Natural killer cell treated with Interleukin-12 subunit alpha and Interleukin-12 subunit beta and Interleukin-15 and Interleukin-18, amount 100 ng/mL, for 72 hours (primary cell): ENCODE measurements around the gene REV1. TPM values are rescaled to one million over a fixed set of nuclear protein-coding genes. Genes with fewer than 3 reads are reported as not detected.

ENCODE experiments used
- ATAC-seq, 2 donors: fragments of 150-1000 bp; cut with Tn5 transposase in 1 of 2; sonication (Bioruptor Pico), chemical (Tn5 transposase) in 1 of 2; 2 replicates each; pipeline ENCODE4 v1.10.0; 2021
- DNase-seq: peaks from one replicate; pipeline ENCODE4 v3.0.0; 2022; ENCODE audit warnings: low spot score
- H3K27ac Mint-ChIP-seq, 2 donors: 1 replicate in 1 of 2; 2 replicates in 1 of 2; pipeline ENCODE4 v1.8.0; 2022; ENCODE audit warnings: mixed read lengths in 2 of 2, mild to moderate bottlenecking in 1 of 2, moderate library complexity in 1 of 2
- H3K27me3 Mint-ChIP-seq, 2 donors: 1 replicate in 1 of 2; 2 replicates in 1 of 2; pipeline ENCODE4 v1.8.0; 2022; ENCODE audit warnings: mixed read lengths in 2 of 2
- H3K36me3 Mint-ChIP-seq: one replicate; pipeline ENCODE4 v1.8.0; 2022; ENCODE audit warnings: mixed read lengths
- H3K4me1 Mint-ChIP-seq, 2 donors: 1 replicate in 1 of 2; 2 replicates in 1 of 2; pipeline ENCODE4 v1.8.0; 2022; ENCODE audit warnings: low read depth in 2 of 2, mixed read lengths in 2 of 2, mild to moderate bottlenecking in 1 of 2
- H3K4me3 Mint-ChIP-seq: one replicate; pipeline ENCODE4 v1.8.0; 2022; ENCODE audit warnings: mixed read lengths
- H3K9me3 Mint-ChIP-seq: 2 replicates; pipeline ENCODE4 v1.8.0; 2022; ENCODE audit warnings: mixed read lengths
- total RNA-seq, 2 donors: library from RNA; stranded (reverse); gene quantifications; one replicate each; pipeline ENCODE4 v1.2.3, GENCODE V29; 2022

Gene REV1
- total RNA-seq, 2 donors from 2014 or later: 26.7 to 59.5 TPM

GRCh38 chr2:99451686-99452085 is 38.1 kb downstream of the REV1 start:
- ATAC-seq: no peak
- Mint-ChIP-seq H3K27me3 (no peaks in the 10 kb centered on the region), H3K9me3 (no peaks in the 10 kb centered on the region), H3K27ac (no peak overlapping the region), H3K4me3 (no peak overlapping the region), H3K36me3 (peaks cover 22% of the 10 kb centered on the region), H3K4me1 (peaks cover 2 to 5% of the 10 kb centered on the region in 2 donors)
- no peak for DNase-seq

- no peak for DNase-seq
- ATAC-seq: no peak
- Mint-ChIP-seq H3K27ac (no peak overlapping the region), H3K27me3 (no peaks in the 10 kb centered on the region), H3K36me3 (peaks cover 21% of the 10 kb centered on the region), H3K4me1 (peaks cover 4 to 5% of the 10 kb centered on the region in 2 donors), H3K9me3 (no peaks in the 10 kb centered on the region), H3K4me3 (no peak overlapping the region)
Observed at GRCh38 chr2:99451280-99451679, 38.5 kb downstream of the REV1 start.

DNA sequence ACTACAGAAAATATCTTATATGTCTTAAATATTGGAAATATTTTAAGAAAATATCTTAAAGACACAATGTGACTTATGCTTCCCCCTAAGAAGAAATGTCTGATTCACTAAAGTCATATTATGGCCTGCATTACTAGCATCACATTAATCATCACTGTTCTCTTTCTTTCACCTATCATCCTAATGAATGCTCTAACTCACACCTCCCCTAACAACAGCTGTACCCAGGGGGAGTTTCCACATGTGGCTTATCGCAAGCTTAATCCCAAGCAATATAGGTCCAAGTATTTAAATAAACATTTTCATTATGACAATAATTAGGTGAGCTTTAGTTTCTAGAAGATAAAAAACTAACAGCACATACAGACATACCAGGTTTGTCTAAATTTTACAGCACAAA is 39.6 kb downstream of the REV1 start:
- Mint-ChIP-seq H3K27me3 (no peaks in the 10 kb centered on the region), H3K4me1 (peaks cover 5% of the 10 kb centered on the region in 2 donors), H3K36me3 (peaks cover 17% of the 10 kb centered on the region), H3K4me3 (no peak overlapping the region), H3K27ac (no peak overlapping the region), H3K9me3 (no peaks in the 10 kb centered on the region)
- DNase-seq (no peak), ATAC-seq (no peak)

GRCh38 chr2:99448556-99448955 is 41.3 kb downstream of the REV1 start:
- H3K27ac Mint-ChIP-seq: no peak overlapping the region
- H3K4me1 Mint-ChIP-seq: peaks cover 5 to 10% of the 10 kb centered on the region in 2 donors
- no peaks in the 10 kb centered on the region for H3K9me3 Mint-ChIP-seq
- H3K36me3 Mint-ChIP-seq: peaks cover 17% of the 10 kb centered on the region
- DNase-seq (no peak), ATAC-seq (no peak)
- no peaks in the 10 kb centered on the region for H3K27me3 Mint-ChIP-seq
- no peak overlapping the region for H3K4me3 Mint-ChIP-seq

DNA sequence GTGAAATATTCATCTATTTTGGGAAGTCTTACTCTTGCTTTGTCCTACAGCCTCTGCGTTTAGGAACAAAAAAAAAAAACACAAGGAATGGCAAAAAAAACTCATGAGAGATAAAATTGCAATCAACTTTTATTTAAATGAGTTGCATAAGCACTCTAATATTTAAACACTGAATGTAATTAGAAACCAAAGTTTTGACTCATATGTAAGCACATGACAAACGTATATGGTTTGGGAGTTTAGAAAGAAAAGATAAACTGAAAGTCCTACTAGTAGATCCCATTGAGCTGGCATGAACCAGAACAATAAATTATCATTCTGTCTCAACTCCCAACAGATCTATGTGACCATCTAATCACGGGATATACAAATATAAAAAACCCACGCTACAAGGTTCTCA is 44.8 kb downstream of the REV1 start:
- DNase-seq (no peak), ATAC-seq (no peak)
- Mint-ChIP-seq H3K4me3 (no peak overlapping the region), H3K27ac (no peak overlapping the region), H3K27me3 (no peaks in the 10 kb centered on the region), H3K36me3 (peaks cover 8% of the 10 kb centered on the region), H3K4me1 (peaks cover 5 to 10% of the 10 kb centered on the region in 2 donors), H3K9me3 (no peaks in the 10 kb centered on the region)

GRCh38 chr2:99444222-99444621 is 45.6 kb downstream of the REV1 start:
- Mint-ChIP-seq H3K36me3 (peaks cover 8% of the 10 kb centered on the region), H3K27me3 (no peaks in the 10 kb centered on the region), H3K27ac (no peak overlapping the region), H3K9me3 (no peaks in the 10 kb centered on the region), H3K4me1 (peaks cover 5 to 10% of the 10 kb centered on the region in 2 donors), H3K4me3 (no peak overlapping the region)
- DNase-seq (no peak), ATAC-seq (no peak)

DNA sequence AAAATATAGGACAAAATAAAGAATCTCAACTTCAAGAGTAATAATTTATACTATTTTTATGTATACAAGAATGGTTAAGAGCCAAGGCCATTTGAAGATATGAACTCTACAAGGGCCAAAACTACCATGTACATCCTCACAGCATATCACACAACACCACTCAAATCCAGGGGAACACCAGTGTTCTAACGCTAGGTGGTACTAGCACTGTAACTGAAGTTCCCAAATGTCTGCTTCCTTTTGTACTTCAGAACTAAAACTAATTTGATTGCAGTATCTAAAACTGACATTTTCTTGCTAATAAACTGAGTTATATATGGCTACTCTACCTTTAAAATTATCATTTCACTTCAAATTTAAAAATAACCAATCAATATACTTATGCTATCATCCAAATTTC is 47.0 kb downstream of the REV1 start:
- Mint-ChIP-seq H3K4me1 (peaks cover 0 to 10% of the 10 kb centered on the region in 2 donors), H3K27ac (no peak overlapping the region), H3K9me3 (no peaks in the 10 kb centered on the region), H3K4me3 (no peak overlapping the region), H3K36me3 (no peaks in the 10 kb centered on the region), H3K27me3 (no peaks in the 10 kb centered on the region)
- no peak for DNase-seq
- ATAC-seq: no peak

DNA sequence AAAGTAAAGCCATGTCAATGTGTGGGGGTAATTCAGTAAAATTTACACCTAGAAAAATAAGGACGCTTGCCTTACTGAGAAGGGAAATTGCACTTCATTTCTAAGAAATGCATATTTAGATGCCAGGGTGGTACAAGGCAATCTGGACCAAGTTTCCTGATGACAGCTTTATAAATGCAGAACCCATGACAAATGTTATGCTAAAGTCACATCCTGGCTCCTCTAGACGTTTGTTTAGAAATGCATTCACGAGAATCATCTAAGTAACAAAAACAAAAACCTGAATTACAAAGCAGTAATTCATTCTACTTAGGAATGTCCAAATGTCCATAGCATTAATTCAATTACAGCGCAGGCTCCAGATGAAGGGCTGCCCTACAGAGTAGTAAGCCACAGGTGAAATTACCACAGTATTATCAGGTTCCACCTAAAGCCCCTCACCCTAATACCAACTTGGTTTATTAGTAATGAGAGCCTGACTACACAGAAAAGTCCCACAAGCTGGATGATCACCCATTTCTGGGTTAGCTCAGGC is 49.8 kb downstream of the REV1 start:
- peaks cover 0 to 4% of the 10 kb centered on the region in 2 donors for H3K4me1 Mint-ChIP-seq
- H3K36me3 Mint-ChIP-seq: no peaks in the 10 kb centered on the region
- no peaks in the 10 kb centered on the region for H3K9me3 Mint-ChIP-seq
- H3K27ac Mint-ChIP-seq: no peak overlapping the region
- H3K27me3 Mint-ChIP-seq: no peaks in the 10 kb centered on the region
- H3K4me3 Mint-ChIP-seq: no peak overlapping the region
- ATAC-seq (no peak), DNase-seq (no peak)

- no peaks in the 10 kb centered on the region for H3K9me3 Mint-ChIP-seq
- ATAC-seq: no peak
Observed at GRCh38 chr2:99436874-99437273, 52.9 kb downstream of the REV1 start.

DNA sequence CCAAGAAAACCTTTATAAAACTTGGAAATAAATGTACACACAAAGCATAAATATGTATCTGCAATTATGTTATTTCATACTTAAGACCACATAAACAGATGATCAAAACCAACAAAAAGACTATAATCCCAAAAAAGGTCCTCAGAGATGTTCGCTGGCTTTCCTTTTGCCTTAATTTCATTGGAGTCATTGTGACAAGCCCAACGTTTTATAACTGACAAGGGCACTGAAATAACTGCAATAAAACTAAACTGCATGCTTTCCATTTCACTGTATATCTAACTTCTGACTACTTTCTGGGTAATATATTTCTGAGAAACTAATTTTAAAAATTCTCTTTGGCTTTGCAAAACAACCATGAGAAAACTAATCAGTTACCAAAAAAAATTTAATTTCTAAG is 56.5 kb downstream of the REV1 start:
- Mint-ChIP-seq H3K27me3 (no peaks in the 10 kb centered on the region), H3K4me3 (no peak overlapping the region), H3K27ac (no peak overlapping the region), H3K4me1 (peaks cover 11 to 14% of the 10 kb centered on the region in 2 donors), H3K36me3 (peaks cover 12% of the 10 kb centered on the region), H3K9me3 (no peaks in the 10 kb centered on the region)
- ATAC-seq (no peak), DNase-seq (no peak)

More at GRCh38 chr2:99436874-99437273, 52.9 kb downstream of the REV1 start:
- DNase-seq: no peak
- H3K36me3 Mint-ChIP-seq: peaks cover under 1% of the 10 kb centered on the region
- H3K27me3 Mint-ChIP-seq: no peaks in the 10 kb centered on the region
- no peak overlapping the region for H3K4me3 Mint-ChIP-seq
- H3K4me1 Mint-ChIP-seq: no peaks in the 10 kb centered on the region
- no peak overlapping the region for H3K27ac Mint-ChIP-seq

DNA sequence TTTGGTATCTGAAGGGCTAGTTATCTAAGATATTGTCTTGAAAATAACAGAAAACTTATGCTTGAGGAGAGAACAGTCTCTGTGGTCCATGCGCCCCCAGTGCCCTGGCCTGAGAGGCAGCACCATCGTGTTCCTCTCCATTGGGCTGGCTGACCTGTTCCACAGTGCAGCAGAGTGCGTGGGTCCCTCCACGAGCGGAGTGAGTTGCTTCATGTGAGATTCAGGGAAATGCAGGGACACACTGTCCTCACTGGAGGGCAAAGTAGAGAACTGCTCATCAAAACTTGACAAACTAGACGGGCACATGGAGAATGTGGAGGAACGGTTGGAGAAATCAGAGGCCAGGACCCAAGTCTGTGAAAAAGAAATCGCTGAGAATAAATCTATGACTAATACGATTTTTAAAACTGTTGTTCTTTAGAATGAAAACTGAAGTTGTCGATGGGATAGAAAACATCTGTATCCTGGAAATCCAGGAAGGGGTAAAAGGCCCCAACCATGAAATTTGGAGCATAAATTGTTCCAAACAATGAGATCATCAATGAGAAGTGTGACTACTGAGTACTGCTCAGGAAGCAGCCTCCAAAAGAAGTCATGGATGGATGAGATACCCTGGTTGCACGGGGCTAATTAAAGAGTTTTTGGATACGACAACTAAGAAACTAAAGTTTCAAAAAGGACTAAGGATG is 58.1 kb downstream of the REV1 start:
- no peak for ATAC-seq
- Mint-ChIP-seq H3K4me1 (peaks cover 11 to 14% of the 10 kb centered on the region in 2 donors), H3K27ac (no peak overlapping the region), H3K9me3 (no peaks in the 10 kb centered on the region), H3K27me3 (no peaks in the 10 kb centered on the region), H3K4me3 (no peak overlapping the region), H3K36me3 (peaks cover 12% of the 10 kb centered on the region)
- DNase-seq: no peak

DNA sequence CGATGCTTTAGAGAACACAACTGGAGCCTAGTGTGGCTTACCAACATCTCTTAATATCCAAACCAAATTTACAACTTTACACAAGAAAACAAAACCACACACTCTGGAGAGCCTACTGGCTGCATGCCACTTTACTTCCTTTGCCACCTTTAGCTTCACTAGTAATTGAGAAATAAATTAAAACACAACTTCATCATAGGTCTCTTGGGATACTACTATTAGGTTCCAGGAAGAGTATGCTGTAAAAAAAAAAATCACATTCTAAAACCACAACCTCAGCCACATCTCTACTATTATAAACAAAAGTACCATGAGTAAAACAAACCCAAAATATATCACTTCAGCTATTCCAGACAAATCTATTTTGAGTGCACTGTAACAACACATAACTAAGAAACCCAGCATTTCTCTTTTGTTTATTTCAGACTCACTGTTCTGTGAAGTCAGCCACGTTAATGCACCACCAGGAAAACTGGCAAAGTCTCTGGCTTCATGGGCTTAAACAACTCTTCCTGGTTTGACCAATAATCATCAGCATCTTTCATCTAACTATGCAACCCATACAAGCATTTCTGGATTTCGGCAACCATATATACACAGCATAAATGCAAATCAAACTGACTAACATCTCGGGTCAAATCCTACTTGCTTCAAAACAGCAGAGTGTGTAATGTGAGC is 59.1 kb downstream of the REV1 start:
- peaks cover 11 to 14% of the 10 kb centered on the region in 2 donors for H3K4me1 Mint-ChIP-seq
- ATAC-seq: no peak
- no peaks in the 10 kb centered on the region for H3K9me3 Mint-ChIP-seq
- no peak overlapping the region for H3K4me3 Mint-ChIP-seq
- H3K27me3 Mint-ChIP-seq: no peaks in the 10 kb centered on the region
- H3K36me3 Mint-ChIP-seq: peaks cover 12% of the 10 kb centered on the region
- H3K27ac Mint-ChIP-seq: peak overlapping the region; percentile 8
- DNase-seq: no peak

GRCh38 chr2:99425022-99425421 is 64.8 kb downstream of the REV1 start:
- no peak for ATAC-seq
- DNase-seq: no peak
- H3K27ac Mint-ChIP-seq: no peak overlapping the region

DNA sequence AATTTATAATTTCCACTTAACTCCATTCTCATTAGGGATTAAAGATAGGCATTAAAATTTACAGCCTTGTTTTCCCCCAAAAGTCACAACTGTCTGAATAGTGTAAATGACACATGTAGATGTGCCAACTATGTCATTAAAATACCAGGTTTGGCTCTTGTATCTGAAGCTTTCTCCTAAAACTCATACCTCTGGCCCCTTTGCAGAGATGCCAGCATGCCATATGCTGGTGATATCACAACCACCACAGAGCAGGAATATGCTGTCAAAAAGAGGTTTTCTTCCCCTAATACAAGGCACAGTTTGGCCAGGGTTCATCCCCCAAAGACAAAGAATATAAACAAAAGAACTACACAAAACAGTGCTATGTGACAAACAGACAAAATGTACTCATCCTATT is 65.4 kb downstream of the REV1 start:
- peaks cover 4% of the 10 kb centered on the region for H3K36me3 Mint-ChIP-seq
- DNase-seq: no peak
- ATAC-seq: no peak
- H3K27ac Mint-ChIP-seq: no peak overlapping the region
- H3K27me3 Mint-ChIP-seq: no peaks in the 10 kb centered on the region
- no peak overlapping the region for H3K4me3 Mint-ChIP-seq
- H3K9me3 Mint-ChIP-seq: no peaks in the 10 kb centered on the region
- H3K4me1 Mint-ChIP-seq: no peaks in the 10 kb centered on the region

More at GRCh38 chr2:99425022-99425421, 64.8 kb downstream of the REV1 start:
- no peaks in the 10 kb centered on the region for H3K27me3 Mint-ChIP-seq
- no peaks in the 10 kb centered on the region for H3K9me3 Mint-ChIP-seq
- no peaks in the 10 kb centered on the region for H3K4me1 Mint-ChIP-seq
- no peaks in the 10 kb centered on the region for H3K36me3 Mint-ChIP-seq
- H3K4me3 Mint-ChIP-seq: no peak overlapping the region
